Nephron progenitor cell (in vitro differentiated cells): ENCODE results near the gene LINC01488.

Experiments used
- DNase-seq: peaks from one replicate; pipeline ENCODE4 v3.0.0; 2021
- H3K27ac Mint-ChIP-seq: 2 replicates; pipeline ENCODE4 v1.8.0; 2021; ENCODE audit warnings: mild to moderate bottlenecking, moderate library complexity, mixed read lengths
- H3K27me3 Mint-ChIP-seq: 2 replicates; pipeline ENCODE4 v1.8.0; 2021; ENCODE audit warnings: mild to moderate bottlenecking, low read depth, mixed read lengths; ENCODE audit not compliant: poor library complexity
- H3K36me3 Mint-ChIP-seq: 2 replicates; pipeline ENCODE4 v1.8.0; 2021; ENCODE audit warnings: low read depth, mixed read lengths
- H3K4me1 Mint-ChIP-seq: 2 replicates; pipeline ENCODE4 v1.8.0; 2021; ENCODE audit warnings: mixed read lengths
- H3K4me3 Mint-ChIP-seq: 2 replicates; pipeline ENCODE4 v1.8.0; 2021; ENCODE audit warnings: mild to moderate bottlenecking, moderate library complexity, mixed read lengths
- H3K9me3 Mint-ChIP-seq: 2 replicates; pipeline ENCODE4 v1.8.0; 2021; ENCODE audit warnings: mild to moderate bottlenecking, moderate library complexity, mixed read lengths
- CTCF ChIP-seq: fragments of 200-600 bp; sonication (generic); IDR thresholded peaks from 2 replicates; pipeline ENCODE4 v1.5.0; 2021; ENCODE audit warnings: antibody characterized with exemption

LINC01488 gene

GRCh38 chr11:69516526-69516925 lies 35.1 kb downstream of the LINC01488 start:
- Mint-ChIP-seq H3K27ac (no peak overlapping the region), H3K4me3 (no peak overlapping the region), H3K9me3 (peaks cover 32% of the 10 kb centered on the region), H3K4me1 (peaks cover 20% of the 10 kb centered on the region), H3K36me3 (no peaks in the 10 kb centered on the region), H3K27me3 (peaks cover 15% of the 10 kb centered on the region)
- no peak for DNase-seq
- TF ChIP-seq CTCF, result no peak

- Mint-ChIP-seq H3K4me3 (no peak overlapping the region), H3K27me3 (peaks cover 15% of the 10 kb centered on the region), H3K4me1 (peaks cover 6% of the 10 kb centered on the region), H3K36me3 (no peaks in the 10 kb centered on the region), H3K9me3 (peaks cover 32% of the 10 kb centered on the region), H3K27ac (no peak overlapping the region)
- DNase-seq, result no peak
- TF ChIP-seq CTCF, result no peak
Measured at GRCh38 chr11:69518081-69518950, 36.9 kb downstream of the LINC01488 start.

GRCh38 chr11:69520186-69520916 lies 38.9 kb downstream of the LINC01488 start:
- Mint-ChIP-seq H3K4me3 (no peak overlapping the region), H3K4me1 (peaks cover 11% of the 10 kb centered on the region), H3K27me3 (peaks cover 17% of the 10 kb centered on the region), H3K27ac (peak overlapping the region; percentile 32), H3K9me3 (peaks cover 32% of the 10 kb centered on the region), H3K36me3 (no peaks in the 10 kb centered on the region)
- DNase-seq, result no peak
- no peak for TF ChIP-seq CTCF

GRCh38 chr11:69521457-69521856 lies 40.0 kb downstream of the LINC01488 start:
- TF ChIP-seq CTCF, result no peak
- Mint-ChIP-seq H3K27me3 (peaks cover 17% of the 10 kb centered on the region), H3K4me3 (no peak overlapping the region), H3K4me1 (peaks cover 15% of the 10 kb centered on the region), H3K9me3 (peaks cover 22% of the 10 kb centered on the region), H3K27ac (no peak overlapping the region), H3K36me3 (no peaks in the 10 kb centered on the region)
- DNase-seq, result no peak

- DNase-seq, result no peak
- H3K27ac Mint-ChIP-seq, result no peak overlapping the region
- H3K27me3 Mint-ChIP-seq, result peaks cover 17% of the 10 kb centered on the region
- no peak for TF ChIP-seq CTCF
- H3K4me3 Mint-ChIP-seq, result no peak overlapping the region
- H3K9me3 Mint-ChIP-seq, result peaks cover 10% of the 10 kb centered on the region
- peaks cover 15% of the 10 kb centered on the region for H3K4me1 Mint-ChIP-seq
- no peaks in the 10 kb centered on the region for H3K36me3 Mint-ChIP-seq
Measured at GRCh38 chr11:69523453-69523852, 42.0 kb downstream of the LINC01488 start.
